ENCODE results near the gene ZBTB16.

The ZBTB16 gene

GRCh38 chr11:114262681-114263512 lies 203.4 kb downstream of the ZBTB16 start:
- peak; percentile 64 for DNase-seq (ENCODE audit: low read depth)

- DNase-seq (ENCODE audit: low read depth): no peak
These were observed 204.1 kb downstream of the ZBTB16 start for GRCh38 chr11:114263513-114264170.

- DNase-seq (ENCODE audit: low read depth): no peak
These were observed 204.9 kb downstream of the ZBTB16 start for GRCh38 chr11:114264381-114264780.

- no peak for DNase-seq (ENCODE audit: low read depth)
These were observed 205.8 kb downstream of the ZBTB16 start for GRCh38 chr11:114265122-114265878.

- DNase-seq (ENCODE audit: low read depth): no peak
These were observed 210.0 kb downstream of the ZBTB16 start for GRCh38 chr11:114269498-114269897.

- DNase-seq (ENCODE audit: low read depth): no peak
These were observed 211.2 kb downstream of the ZBTB16 start for GRCh38 chr11:114270531-114271270.

GRCh38 chr11:114271316-114271715 lies 211.8 kb downstream of the ZBTB16 start:
- no peak for DNase-seq (ENCODE audit: low read depth)

GRCh38 chr11:114272311-114272710 lies 212.8 kb downstream of the ZBTB16 start:
- no peak for DNase-seq (ENCODE audit: low read depth)

- DNase-seq (ENCODE audit: low read depth): no peak
These were observed 213.6 kb downstream of the ZBTB16 start for GRCh38 chr11:114273071-114273470.

GRCh38 chr11:114273890-114274635 lies 214.6 kb downstream of the ZBTB16 start:
- DNase-seq (ENCODE audit: low read depth): no peak

- DNase-seq (ENCODE audit: low read depth): no peak
These were observed 215.1 kb downstream of the ZBTB16 start for GRCh38 chr11:114274637-114275036.

GRCh38 chr11:114275280-114275679 lies 215.8 kb downstream of the ZBTB16 start:
- DNase-seq (ENCODE audit: low read depth): no peak

- DNase-seq (ENCODE audit: low read depth): no peak
These were observed 216.6 kb downstream of the ZBTB16 start for GRCh38 chr11:114276077-114276476.

GRCh38 chr11:114277637-114278341 lies 218.3 kb downstream of the ZBTB16 start:
- DNase-seq (ENCODE audit: low read depth): no peak

GRCh38 chr11:114278342-114279065 lies 219.0 kb downstream of the ZBTB16 start:
- DNase-seq (ENCODE audit: low read depth): no peak

- DNase-seq (ENCODE audit: low read depth): peak; percentile 56
These were observed 220.5 kb downstream of the ZBTB16 start for GRCh38 chr11:114279792-114280546.

GRCh38 chr11:114280696-114281095 lies 221.2 kb downstream of the ZBTB16 start:
- peak; percentile 84 for DNase-seq (ENCODE audit: low read depth)

- no peak for DNase-seq (ENCODE audit: low read depth)
These were observed 222.0 kb downstream of the ZBTB16 start for GRCh38 chr11:114281388-114281956.

- DNase-seq (ENCODE audit: low read depth): no peak
These were observed 223.0 kb downstream of the ZBTB16 start for GRCh38 chr11:114282488-114282887.

Measured in ELR (cell line).